Smooth muscle cell (in vitro differentiated cells): Measurements from ENCODE around the gene HAPLN1. TPM values are rescaled to one million over a fixed set of nuclear protein-coding genes. Genes with fewer than 3 reads are reported as not detected.
A peak's percentile ranks its signal among the peaks of the same experiment; 100 is the strongest.

Source experiments
- DNase-seq: peaks from one replicate; lab custom pipeline; 2025; ENCODE audit not compliant: unreplicated experiment; lab: John Stamatoyannopoulos, UW
- H2AFZ ChIP-seq: fragments of 200-600 bp; sonication (generic); 2 replicates; pipeline ENCODE4 v1.6.0; 2016; ENCODE audit warnings: antibody characterized with exemption, low read depth, mild to moderate bottlenecking
- H3F3A ChIP-seq: fragments of 200-600 bp; sonication (generic); 2 replicates; pipeline ENCODE4 v1.6.0; 2017; ENCODE audit warnings: antibody characterized with exemption, low read depth
- H3K27ac ChIP-seq: fragments of 200-600 bp; sonication (generic); 2 replicates; pipeline ENCODE4 v1.5.1; 2016; ENCODE audit warnings: low read depth, mild to moderate bottlenecking
- H3K27me3 ChIP-seq: fragments of 200-600 bp; sonication (generic); 2 replicates; pipeline ENCODE4 v1.6.1; 2016; ENCODE audit warnings: low read depth, mild to moderate bottlenecking
- H3K36me3 ChIP-seq: fragments of 200-600 bp; sonication (generic); 2 replicates; pipeline ENCODE4 v1.5.1; 2016; ENCODE audit warnings: low read depth
- H3K4me1 ChIP-seq: fragments of 200-600 bp; sonication (generic); 2 replicates; pipeline ENCODE4 v1.5.1; 2016; ENCODE audit warnings: low read depth
- H3K4me2 ChIP-seq: fragments of 200-600 bp; sonication (generic); 2 replicates; pipeline ENCODE4 v1.6.0; 2016; ENCODE audit warnings: mild to moderate bottlenecking
- H3K4me3 ChIP-seq: fragments of 200-600 bp; sonication (generic); 2 replicates; pipeline ENCODE4 v1.5.1; 2016; ENCODE audit warnings: mild to moderate bottlenecking
- H3K79me2 ChIP-seq: fragments of 200-600 bp; sonication (generic); 2 replicates; pipeline ENCODE4 v1.6.0; 2016; ENCODE audit warnings: low read depth, mild to moderate bottlenecking
- H3K9ac ChIP-seq: fragments of 200-600 bp; sonication (generic); 2 replicates; pipeline ENCODE4 v1.6.0; 2016; ENCODE audit warnings: low read depth
- H3K9me3 ChIP-seq: fragments of 200-600 bp; sonication (generic); replicated peaks from 2 replicates; pipeline ENCODE4 v1.5.1; 2016; ENCODE audit warnings: low read depth
- H4K20me1 ChIP-seq: fragments of 200-600 bp; sonication (generic); 2 replicates; pipeline ENCODE4 v1.6.0; 2016; ENCODE audit warnings: low read depth
- WGBS: methylation state at CpG from one replicate; pipeline ENCODE4 v1.1.7; 2016; ENCODE audit warnings: low lambda C conversion rate; 5-methylcytosine and 5-hydroxymethylcytosine counted together
- polyA plus RNA-seq: library from polyadenylated mRNA; unstranded; fragments of >200 nt; fragmentation: Nextera tagmentation; extraction: Ambion mirVana; gene quantifications from 2 replicates; pipeline ENCODE4 v1.2.1, GENCODE V29; 2016
- total RNA-seq: library from RNA; depleted of rRNA; stranded (reverse); fragments of >200 nt; gene quantifications from 2 replicates; pipeline ENCODE4 v1.2.3, GENCODE V29; 2014
- TF ChIP-seq, protein P1 (sequence below): fragments of 200-600 bp; sonication (generic); IDR thresholded peaks from 2 replicates; pipeline ENCODE4 v1.5.1; 2017; ENCODE audit warnings: borderline replicate concordance, mild to moderate bottlenecking, antibody characterized with exemption; ENCODE audit not compliant: insufficient read depth, poor library complexity, severe bottlenecking

HAPLN1 gene
- total RNA-seq (69.8 and 133 TPM in 2 replicates), polyA plus RNA-seq (93.8 and 119 TPM in 2 replicates)

GRCh38 chr5:83720836-83721537, at the start of gene HAPLN1:
Gene HAPLN1 (minus strand): TSS chr5:83720855. CDS start chr5:83673523, 47,332 bp downstream.
- peak; percentile 1 for DNase-seq
- H2AFZ ChIP-seq, result peak within 1 kb of the TSS; percentile 95
- 5% methylated on average over 16 of the region's 16 CpGs for WGBS
- no peaks in the 10 kb centered on the region for H3F3A ChIP-seq
- H3K9ac ChIP-seq, result no peak within 1 kb of the TSS
- H3K36me3 ChIP-seq, result no peaks in the 10 kb centered on the region
- peaks cover 31% of the 10 kb centered on the region for H3K4me1 ChIP-seq
- H3K4me3 ChIP-seq, result peak within 1 kb of the TSS; percentile 68
- no peaks in the 10 kb centered on the region for H3K27me3 ChIP-seq
- TF ChIP-seq, protein P1, sequence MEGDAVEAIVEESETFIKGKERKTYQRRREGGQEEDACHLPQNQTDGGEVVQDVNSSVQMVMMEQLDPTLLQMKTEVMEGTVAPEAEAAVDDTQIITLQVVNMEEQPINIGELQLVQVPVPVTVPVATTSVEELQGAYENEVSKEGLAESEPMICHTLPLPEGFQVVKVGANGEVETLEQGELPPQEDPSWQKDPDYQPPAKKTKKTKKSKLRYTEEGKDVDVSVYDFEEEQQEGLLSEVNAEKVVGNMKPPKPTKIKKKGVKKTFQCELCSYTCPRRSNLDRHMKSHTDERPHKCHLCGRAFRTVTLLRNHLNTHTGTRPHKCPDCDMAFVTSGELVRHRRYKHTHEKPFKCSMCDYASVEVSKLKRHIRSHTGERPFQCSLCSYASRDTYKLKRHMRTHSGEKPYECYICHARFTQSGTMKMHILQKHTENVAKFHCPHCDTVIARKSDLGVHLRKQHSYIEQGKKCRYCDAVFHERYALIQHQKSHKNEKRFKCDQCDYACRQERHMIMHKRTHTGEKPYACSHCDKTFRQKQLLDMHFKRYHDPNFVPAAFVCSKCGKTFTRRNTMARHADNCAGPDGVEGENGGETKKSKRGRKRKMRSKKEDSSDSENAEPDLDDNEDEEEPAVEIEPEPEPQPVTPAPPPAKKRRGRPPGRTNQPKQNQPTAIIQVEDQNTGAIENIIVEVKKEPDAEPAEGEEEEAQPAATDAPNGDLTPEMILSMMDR, result no peak
- peaks cover 35% of the 10 kb centered on the region for H3K79me2 ChIP-seq
- H3K27ac ChIP-seq, result peak within 1 kb of the TSS; percentile 36
- H3K4me2 ChIP-seq, result peak within 1 kb of the TSS; percentile 86
- H4K20me1 ChIP-seq, result no peaks in the 10 kb centered on the region
- no peaks in the 10 kb centered on the region for H3K9me3 ChIP-seq

DNA sequence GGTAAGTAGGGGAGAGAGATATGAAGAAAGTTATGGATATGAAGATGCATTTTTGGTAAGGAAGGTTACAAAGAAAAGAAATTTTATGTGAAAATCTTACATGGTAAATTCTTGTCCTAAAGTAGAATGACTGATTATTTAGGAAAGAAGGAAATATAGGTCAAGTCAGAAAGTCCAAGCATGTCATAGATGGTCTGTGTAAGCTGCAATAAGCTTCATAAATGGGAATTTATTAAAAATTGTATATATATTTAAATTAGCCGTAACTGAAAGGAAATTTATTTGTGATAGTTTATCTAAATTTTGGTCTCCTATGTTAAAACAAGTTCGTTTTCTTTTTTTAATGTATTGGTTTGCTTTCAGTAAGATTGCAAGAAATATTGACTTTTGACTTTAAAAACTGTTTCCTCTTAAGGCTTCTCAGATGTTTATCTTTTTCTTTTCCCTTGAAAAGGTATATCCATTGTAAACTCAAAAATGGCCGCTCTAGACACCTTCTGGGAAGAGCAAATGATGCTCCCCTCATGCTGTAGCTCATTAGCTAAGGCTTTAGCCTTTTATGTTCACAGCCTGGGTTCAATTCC, 46.8 kb upstream of the HAPLN1 start:
- no peak for DNase-seq
- H3K9me3 ChIP-seq, result peaks cover 15% of the 10 kb centered on the region

GRCh38 chr5:83764101-83764500, 43.4 kb upstream of the HAPLN1 start:
- Histone ChIP-seq H3F3A (no peaks in the 10 kb centered on the region), H3K4me2 (no peak overlapping the region), H3K27ac (no peak overlapping the region), H3K36me3 (peaks cover 2% of the 10 kb centered on the region), H4K20me1 (no peaks in the 10 kb centered on the region), H3K4me1 (no peaks in the 10 kb centered on the region), H3K9me3 (peaks cover 4% of the 10 kb centered on the region), H3K27me3 (no peaks in the 10 kb centered on the region), H3K4me3 (no peak overlapping the region), H3K79me2 (no peaks in the 10 kb centered on the region), H3K9ac (no peak overlapping the region), H2AFZ (no peak overlapping the region)
- 100% methylated on average over 1 of the region's 1 CpG for WGBS
- TF ChIP-seq, protein P1, result no peak
- DNase-seq, result no peak

More for the DNA sequence above, 46.8 kb upstream of the HAPLN1 start:
- H3K4me3 ChIP-seq, result no peak overlapping the region
- H4K20me1 ChIP-seq, result no peaks in the 10 kb centered on the region
- H3F3A ChIP-seq, result no peaks in the 10 kb centered on the region
- no peak overlapping the region for H3K9ac ChIP-seq
- H3K27me3 ChIP-seq, result no peaks in the 10 kb centered on the region
- no peak overlapping the region for H3K4me2 ChIP-seq
- 34% methylated on average over 3 of the region's 3 CpGs for WGBS
- H3K79me2 ChIP-seq, result no peaks in the 10 kb centered on the region
- H3K4me1 ChIP-seq, result no peaks in the 10 kb centered on the region
- TF ChIP-seq, protein P1, result no peak
- H3K27ac ChIP-seq, result no peak overlapping the region
- H2AFZ ChIP-seq, result no peak overlapping the region
- H3K36me3 ChIP-seq, result peaks cover 3% of the 10 kb centered on the region

DNA sequence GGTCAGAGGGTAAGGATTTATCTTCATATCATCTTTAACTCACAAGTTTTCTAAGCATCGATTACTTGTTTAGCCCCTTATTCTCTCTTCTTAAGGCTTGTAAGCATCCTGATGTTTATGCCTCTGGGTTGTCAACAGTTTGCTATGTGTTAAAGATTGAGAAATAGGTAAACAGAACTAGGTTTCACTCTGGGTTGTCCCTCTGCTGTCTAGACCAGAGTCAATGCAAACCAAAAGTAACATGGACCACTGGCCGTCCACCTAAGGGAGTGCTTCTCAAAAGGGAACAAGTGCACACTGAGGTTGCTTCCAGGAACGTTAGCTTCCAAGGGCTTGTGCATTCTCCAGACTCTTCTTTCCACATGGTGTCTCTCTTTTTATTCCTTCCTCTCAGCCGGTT, 39.9 kb upstream of the HAPLN1 start:
- H3K9ac ChIP-seq, result no peak overlapping the region

More for the DNA sequence above, 39.9 kb upstream of the HAPLN1 start:
- no peaks in the 10 kb centered on the region for H3K4me1 ChIP-seq
- no peaks in the 10 kb centered on the region for H3K27me3 ChIP-seq
- H3K79me2 ChIP-seq, result no peaks in the 10 kb centered on the region
- H3K4me2 ChIP-seq, result no peak overlapping the region
- H3K4me3 ChIP-seq, result no peak overlapping the region
- no peak overlapping the region for H3K27ac ChIP-seq
- no peaks in the 10 kb centered on the region for H4K20me1 ChIP-seq
- H3K9me3 ChIP-seq, result no peaks in the 10 kb centered on the region
- no peaks in the 10 kb centered on the region for H3K36me3 ChIP-seq
- no peaks in the 10 kb centered on the region for H3F3A ChIP-seq
- H2AFZ ChIP-seq, result no peak overlapping the region
- TF ChIP-seq, protein P1, result no peak
- DNase-seq, result no peak
- 88% methylated on average over 4 of the region's 4 CpGs for WGBS
